HCT116 (cell line): ENCODE results near the gene TAT. TPM values are rescaled to one million over a fixed set of nuclear protein-coding genes. Genes with fewer than 3 reads are reported as not detected.

Source experiments
- ATAC-seq: fragments of 200-7000 bp; cut with Tn5 transposase; 2 replicates; pipeline ENCODE4 v1.9.1; 2020; ENCODE audit warnings: mild to moderate bottlenecking, moderate library complexity
- BruUV-seq: library from RNA; stranded (reverse); fragments of 400-500 nt; replicated peaks from 2 replicates; lab custom pipeline; 2021; lab: Mats Ljungman, UMichigan
- CTCF ChIA-PET: fragments of 300-600 bp; sonication (Branson Sonifier 250); formaldehyde crosslinking; loops from one replicate; lab custom pipeline; 2021; ENCODE audit warnings: antibody characterized with exemption; lab: Charles Lee
- POLR2A ChIA-PET: fragments of 300-600, 350-600 bp; sonication (Branson Sonifier 250); formaldehyde crosslinking; loops from one replicate; lab custom pipeline; 2021; ENCODE audit warnings: antibody characterized with exemption; lab: Charles Lee
- RAD21 ChIA-PET, 2 experiments: fragments of 300-600 bp; sonication (Branson Sonifier 250); formaldehyde crosslinking; loops; one replicate each; lab custom pipeline; 2023; ENCODE audit warnings: low total read pairs in 2 of 2; ENCODE audit not compliant: uncharacterized antibody in 2 of 2, unreplicated experiment in 2 of 2, low non-redundant PET in 1 of 2; lab: Charles Lee
- DNase-seq: peaks from one replicate; pipeline ENCODE4 v3.0.0-alpha.2; 2010; ENCODE audit warnings: low read depth, low spot score
- H2AFZ ChIP-seq: fragments of 200-600 bp; shearing (Covaris generic), sonication (generic); 2 replicates; pipeline ENCODE4 v1.6.1; 2017; ENCODE audit warnings: low read depth, mixed run types, mixed read lengths, antibody characterized with exemption, low read length; ENCODE audit not compliant: poor library complexity, severe bottlenecking
- H3K27ac ChIP-seq: 2 replicates; pipeline ENCODE4 v1.5.1; 2012; ENCODE audit warnings: low read depth, low read length
- H3K27me3 ChIP-seq: fragments of 200-600 bp; sonication (generic); 2 replicates; pipeline ENCODE4 v1.6.1; 2016; ENCODE audit warnings: mixed run types, low read length, mixed read lengths; ENCODE audit not compliant: insufficient read depth
- H3K36me3 ChIP-seq, 2 experiments: fragments of 200-500 bp in 1 of 2; fragments of 200-600 bp in 1 of 2; sonication (Bioruptor generic) in 1 of 2; sonication (generic) in 1 of 2; 2 replicates each; pipeline versions ENCODE4 v1.5.1 to v1.6.1; 2014 to 2016; ENCODE audit warnings: low read length in 2 of 2, inconsistent platforms in 1 of 2, mixed read lengths in 1 of 2, mixed run types in 1 of 2; ENCODE audit not compliant: insufficient read depth in 2 of 2, control insufficient read depth in 1 of 2
- H3K4me1 ChIP-seq, 2 experiments: fragments of 200-600 bp in 1 of 2; sonication (generic) in 1 of 2; 2 replicates each; pipeline versions ENCODE4 v1.5.1 to v1.6.1; 2012 to 2017; ENCODE audit warnings: low read length in 2 of 2, inconsistent platforms in 1 of 2, mild to moderate bottlenecking in 1 of 2, mixed read lengths in 1 of 2, mixed run types in 1 of 2, moderate library complexity in 1 of 2; ENCODE audit not compliant: insufficient read depth in 2 of 2, control insufficient read depth in 1 of 2
- H3K4me2 ChIP-seq: fragments of 200-600 bp; sonication (generic); 2 replicates; pipeline ENCODE4 v1.6.1; 2017; ENCODE audit warnings: mixed run types, low read length, mixed read lengths
- H3K4me3 ChIP-seq, 2 experiments: fragments of 200-600 bp in 1 of 2; sonication (generic) in 1 of 2; replicated peaks in 1 of 2; 2 replicates each; pipeline ENCODE4 v1.5.1; 2011 to 2016; ENCODE audit warnings: low read length in 2 of 2, control low read depth in 1 of 2, low read depth in 1 of 2, mild to moderate bottlenecking in 1 of 2, mixed read lengths in 1 of 2, mixed run types in 1 of 2
- H3K79me2 ChIP-seq: fragments of 200-600 bp; sonication (generic); 2 replicates; pipeline ENCODE4 v1.6.1; 2017; ENCODE audit warnings: mild to moderate bottlenecking, mixed run types, low read length, moderate library complexity, mixed read lengths; ENCODE audit not compliant: insufficient read depth
- H3K9ac ChIP-seq: fragments of 200-600 bp; sonication (generic); 2 replicates; pipeline ENCODE4 v1.6.1; 2016; ENCODE audit warnings: low read length, mixed read lengths
- H3K9me2 ChIP-seq: fragments of 200-600 bp; sonication (generic), shearing (Covaris generic); 2 replicates; pipeline ENCODE4 v1.6.1; 2017; ENCODE audit warnings: mixed run types, mild to moderate bottlenecking, moderate library complexity; ENCODE audit not compliant: insufficient read depth
- H3K9me3 ChIP-seq, 2 experiments: fragments of 200-500 bp in 1 of 2; fragments of 200-600 bp in 1 of 2; sonication (Bioruptor generic) in 1 of 2; sonication (generic) in 1 of 2; 2 replicates each; pipeline ENCODE4 v1.6.1; 2014 to 2017; ENCODE audit warnings: low read length in 2 of 2, mixed read lengths in 2 of 2, inconsistent platforms in 1 of 2, low read depth in 1 of 2, mild to moderate bottlenecking in 1 of 2, mixed run types in 1 of 2, moderate library complexity in 1 of 2; ENCODE audit not compliant: control insufficient read depth in 1 of 2, insufficient read depth in 1 of 2
- H4K20me1 ChIP-seq: fragments of 200-600 bp; sonication (generic), shearing (Covaris generic); 2 replicates; pipeline ENCODE4 v1.6.1; 2017; ENCODE audit warnings: mixed run types, mild to moderate bottlenecking, moderate library complexity; ENCODE audit not compliant: insufficient read depth
- EGR1 ChIP-seq: IDR thresholded peaks from 2 replicates; pipeline ENCODE4 v1.6.1; 2012; ENCODE audit warnings: low read depth
- EZH2 ChIP-seq: fragments of 200-600 bp; sonication (generic); IDR thresholded peaks from 2 replicates; pipeline ENCODE4 v1.6.1; 2017; ENCODE audit warnings: antibody characterized with exemption, mixed run types
- FOSL1 ChIP-seq: IDR thresholded peaks from 2 replicates; pipeline ENCODE4 v1.6.1; 2012; ENCODE audit warnings: low read depth
- POLR2A ChIP-seq: IDR thresholded peaks from 2 replicates; pipeline ENCODE4 v1.7.0; 2011; ENCODE audit warnings: borderline replicate concordance; ENCODE audit not compliant: insufficient read depth, insufficient read length; ENCODE audit errors: extremely low read depth
- SP1 ChIP-seq: IDR thresholded peaks from 2 replicates; pipeline ENCODE4 v1.6.1; 2012; ENCODE audit warnings: low read depth
- intact Hi-C: fragments of 100-400 bp; cut with micrococcal nuclease; formaldehyde crosslinking; loops from 2 replicates; pipeline ENCODE4 v1.10.0; 2022
- total RNA-seq: library from RNA; stranded (reverse); gene quantifications from one replicate; pipeline ENCODE4 v1.2.1, GENCODE V29; 2021; ENCODE audit not compliant: unreplicated experiment
- TF ChIP-seq, protein P1 (sequence below): IDR thresholded peaks from 2 replicates; pipeline ENCODE4 v1.6.1; 2012

Gene TAT
- total RNA-seq, 1 experiment from 2014 or later, result 0.91 TPM

DNA sequence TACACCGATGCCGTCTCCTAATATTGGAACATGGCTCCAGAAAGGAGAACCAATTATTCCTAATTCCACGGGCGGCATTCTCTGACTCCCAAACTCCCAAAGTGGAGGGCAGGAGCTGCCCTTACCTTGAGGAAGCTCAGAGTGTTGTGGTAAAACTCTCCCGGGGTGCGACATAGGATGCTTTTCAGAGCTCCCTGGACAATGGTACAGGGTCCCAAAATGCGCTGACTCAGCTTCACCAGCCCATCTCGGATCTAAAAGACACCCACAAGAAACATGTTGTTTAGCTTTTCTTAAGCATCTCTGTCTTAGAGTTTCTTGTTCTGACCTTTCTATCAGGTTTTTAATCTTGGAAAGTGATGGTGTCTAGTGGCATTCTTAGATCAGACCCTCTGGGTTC, 6.7 kb downstream of the TAT start:
- H3K9me3 ChIP-seq, result no peaks in the 10 kb centered on the region
- no peak overlapping the region for H3K4me3 ChIP-seq
- H3K4me2 ChIP-seq, result no peak overlapping the region
- no peak for TF ChIP-seq FOSL1
- TF ChIP-seq, protein P1, sequence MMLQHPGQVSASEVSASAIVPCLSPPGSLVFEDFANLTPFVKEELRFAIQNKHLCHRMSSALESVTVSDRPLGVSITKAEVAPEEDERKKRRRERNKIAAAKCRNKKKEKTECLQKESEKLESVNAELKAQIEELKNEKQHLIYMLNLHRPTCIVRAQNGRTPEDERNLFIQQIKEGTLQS, result no peak
- TF ChIP-seq SP1, result no peak
- TF ChIP-seq, all 23 proteins: peak for 0
- H4K20me1 ChIP-seq, result no peaks in the 10 kb centered on the region
- ChIA-PET RAD21 (no interaction called here), POLR2A (no interaction called here), CTCF (no interaction called here)
- ATAC-seq, result no peak
- no TSS peak for BruUV-seq
- H3K27ac ChIP-seq, result no peak overlapping the region
- H2AFZ ChIP-seq, result no peak overlapping the region
- peaks cover 8 to 9% of the 10 kb centered on the region in 2 experiments; a peak in 3 of 4 replicates for H3K4me1 ChIP-seq
- no peak for DNase-seq
- H3K27me3 ChIP-seq, result no peaks in the 10 kb centered on the region
- H3K36me3 ChIP-seq, result no peaks in the 10 kb centered on the region
- H3K9ac ChIP-seq, result no peak overlapping the region
- intact Hi-C loops, result no loop called here
- no peaks in the 10 kb centered on the region for H3K9me2 ChIP-seq
- H3K79me2 ChIP-seq, result no peaks in the 10 kb centered on the region

DNA sequence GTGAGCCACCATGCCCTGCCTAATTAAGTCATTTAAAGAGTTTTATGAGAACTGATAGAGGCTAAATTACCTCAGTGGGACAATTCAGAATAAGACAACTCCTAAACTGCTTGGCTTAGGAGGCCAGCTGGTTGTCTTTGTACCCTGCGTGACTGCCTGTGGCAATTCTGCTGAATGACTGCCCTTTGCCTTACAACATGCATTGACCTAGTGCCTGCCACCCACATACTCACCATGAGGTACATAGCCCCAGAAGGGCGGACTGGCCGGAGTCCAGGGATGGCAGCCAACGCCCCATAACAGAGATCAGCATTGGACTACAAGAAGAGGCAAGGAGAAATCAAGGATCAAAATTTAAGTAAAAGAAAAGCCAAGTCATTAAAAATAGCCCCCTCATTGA, 7.3 kb downstream of the TAT start:
- POLR2A ChIA-PET, result no interaction called here
- intact Hi-C loops, result loop anchor here (10.0 kb wide), 1 partner anchor 525 kb away; the partner anchor contains the start of genes DHX38 and TXNL4B

More for the DNA sequence above, 7.3 kb downstream of the TAT start:
- peaks cover 8 to 9% of the 10 kb centered on the region in 2 experiments; a peak in 3 of 4 replicates for H3K4me1 ChIP-seq
- H3K9me2 ChIP-seq, result no peaks in the 10 kb centered on the region
- H2AFZ ChIP-seq, result no peak overlapping the region
- BruUV-seq, result no TSS peak
- no peak overlapping the region for H3K4me3 ChIP-seq
- H3K27ac ChIP-seq, result no peak overlapping the region
- H3K36me3 ChIP-seq, result no peaks in the 10 kb centered on the region
- no peak overlapping the region for H3K9ac ChIP-seq
- H3K79me2 ChIP-seq, result no peaks in the 10 kb centered on the region
- no peaks in the 10 kb centered on the region for H3K9me3 ChIP-seq
- DNase-seq (no peak), ATAC-seq (no peak)
- no peak for TF ChIP-seq EGR1
- no peak for TF ChIP-seq FOSL1
- no peak for TF ChIP-seq EZH2
- no peak for TF ChIP-seq SP1
- TF ChIP-seq POLR2A, result no peak
- no peaks in the 10 kb centered on the region for H4K20me1 ChIP-seq
- H3K4me2 ChIP-seq, result no peak overlapping the region
- no peaks in the 10 kb centered on the region for H3K27me3 ChIP-seq
- ChIA-PET RAD21 (no interaction called here), CTCF (no interaction called here)
